OCI-LY1 (cell line): Measurements from ENCODE around the gene B3GAT2.

Source experiments
- CTCF ChIP-seq: fragments of 200-600 bp; sonication (generic), shearing (Covaris generic); IDR thresholded peaks from 2 replicates; pipeline ENCODE4 v1.5.1; 2017; ENCODE audit warnings: mild to moderate bottlenecking, antibody characterized with exemption, low read length, moderate library complexity, mixed read lengths
- EZH2 ChIP-seq: fragments of 200-600 bp; sonication (generic), shearing (Covaris generic); IDR thresholded peaks from 2 replicates; pipeline ENCODE4 v1.8.0; 2017; ENCODE audit warnings: borderline replicate concordance, mixed run types, mild to moderate bottlenecking, antibody characterized with exemption, low read length, moderate library complexity, mixed read lengths

DNA sequence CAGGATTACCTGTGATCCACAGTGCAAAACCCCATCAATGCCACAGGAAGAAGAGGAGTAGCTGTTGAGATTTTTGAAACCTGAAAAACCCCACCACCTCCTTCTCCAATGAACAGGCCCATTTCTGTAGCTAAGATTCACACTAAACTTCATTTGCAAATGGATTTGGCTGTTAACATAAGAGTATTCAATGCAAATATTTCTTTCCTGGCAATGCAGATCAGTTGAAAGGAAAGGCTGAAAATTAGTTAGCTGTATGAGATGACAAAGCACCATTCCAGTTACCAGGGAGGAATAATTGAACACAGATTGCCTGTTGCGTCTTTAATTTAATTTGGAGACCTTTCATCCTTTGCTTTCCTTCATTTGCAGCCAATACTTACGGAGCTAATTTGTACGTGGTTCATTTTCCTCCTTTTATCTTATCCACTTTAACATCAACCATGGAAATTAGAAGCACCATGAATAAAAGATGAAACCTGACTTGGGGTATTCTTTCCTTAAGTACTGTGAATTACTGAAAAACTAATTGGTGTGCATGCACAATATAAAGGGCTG lies 4.2 kb downstream of the B3GAT2 start:
- TF ChIP-seq CTCF, result no peak
- no peak for TF ChIP-seq EZH2
